ENCODE results near the gene JUNB.

JUNB gene

GRCh38 chr19:12791345-12792050 is at the start of gene JUNB:
Gene JUNB (plus strand): TSS chr19:12791486. CDS start chr19:12791772, 286 bp downstream.
- DNase-seq, result peak; percentile 97

DNA sequence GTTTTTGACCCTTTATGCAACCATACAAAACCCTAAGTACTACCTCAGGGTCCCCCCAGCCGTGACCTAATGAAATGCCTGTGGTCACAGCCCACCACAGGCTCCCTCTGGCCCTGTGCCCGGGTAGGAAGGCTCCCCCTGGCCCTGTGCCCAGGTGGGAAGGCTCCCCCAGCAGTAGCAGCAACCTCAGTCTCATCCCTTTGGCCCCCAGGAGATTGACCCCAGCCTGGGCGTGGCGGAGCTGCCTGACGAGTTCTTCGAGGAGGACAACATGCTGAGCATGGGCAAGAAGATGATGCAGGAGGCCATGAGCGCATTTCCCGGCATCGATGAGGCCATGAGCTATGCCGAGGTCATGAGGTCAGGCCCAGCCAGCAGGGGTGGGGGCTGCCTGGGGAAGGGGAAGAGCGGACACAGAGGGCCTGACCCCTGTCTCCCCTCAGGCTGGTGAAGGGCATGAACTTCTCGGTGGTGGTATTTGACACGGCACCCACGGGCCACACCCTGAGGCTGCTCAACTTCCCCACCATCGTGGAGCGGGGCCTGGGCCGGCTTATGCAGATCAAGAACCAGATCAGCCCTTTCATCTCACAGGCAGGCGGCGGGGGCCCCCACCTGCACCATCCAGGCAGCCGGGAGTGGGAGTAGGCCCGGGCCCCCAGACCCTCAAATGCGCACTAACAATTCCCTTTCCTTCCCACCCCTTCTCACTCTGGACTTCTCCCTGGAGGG is 46.0 kb upstream of the JUNB start:
- DNase-seq, result no peak

DNA sequence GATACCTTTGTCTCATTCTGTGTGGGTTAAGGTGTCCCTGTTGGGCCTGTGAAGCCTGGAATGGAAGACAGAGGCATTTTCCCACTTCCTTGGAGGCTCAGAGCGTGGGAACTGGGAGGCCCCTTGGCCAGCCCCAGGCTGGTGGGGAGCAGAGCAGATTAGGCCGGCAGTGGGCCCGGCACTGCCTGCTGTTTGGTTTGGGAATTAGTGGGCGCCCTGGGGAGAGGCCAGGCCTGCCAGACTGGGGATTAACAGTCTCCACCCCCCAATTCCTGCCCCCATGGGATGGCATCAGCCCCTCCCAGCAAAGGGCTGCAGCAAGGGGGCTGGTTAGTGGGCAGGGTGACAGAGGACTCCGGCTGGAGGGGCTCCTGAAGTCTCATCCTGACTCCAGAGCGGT is 42.8 kb upstream of the JUNB start:
- no peak for DNase-seq

- DNase-seq, result no peak
Measured at GRCh38 chr19:12749938-12750521, 41.3 kb upstream of the JUNB start.

DNA sequence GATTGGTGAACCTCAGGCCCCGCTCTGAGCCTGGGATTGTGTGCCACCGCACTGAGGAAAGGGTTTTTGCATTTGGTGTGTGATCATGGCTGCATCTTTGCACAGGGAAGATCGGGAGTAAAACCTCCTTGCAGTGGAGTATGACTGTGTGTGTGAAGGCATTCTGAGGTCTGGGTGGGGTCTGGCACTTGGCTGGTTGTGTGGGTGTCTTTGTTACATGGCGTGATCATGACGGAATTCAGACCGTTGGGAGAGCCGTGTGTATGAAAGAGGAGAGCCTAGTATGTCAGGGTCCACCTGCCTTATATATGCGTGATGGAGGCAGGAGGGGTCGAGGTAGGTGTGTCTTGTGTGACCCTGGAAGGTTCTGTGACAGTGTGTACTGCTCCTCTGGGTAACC is 40.4 kb upstream of the JUNB start:
- DNase-seq, result no peak

- DNase-seq, result no peak
Measured at GRCh38 chr19:12751635-12752034, 39.7 kb upstream of the JUNB start, which contains the start of gene BEST2. Gene BEST2 (plus strand): TSS chr19:12751791. CDS start chr19:12752593, 802 bp downstream.

GRCh38 chr19:12752056-12752781 is 39.1 kb upstream of the JUNB start:
- DNase-seq, result no peak

- DNase-seq, result no peak
Measured at GRCh38 chr19:12754465-12755196, 36.7 kb upstream of the JUNB start.

DNA sequence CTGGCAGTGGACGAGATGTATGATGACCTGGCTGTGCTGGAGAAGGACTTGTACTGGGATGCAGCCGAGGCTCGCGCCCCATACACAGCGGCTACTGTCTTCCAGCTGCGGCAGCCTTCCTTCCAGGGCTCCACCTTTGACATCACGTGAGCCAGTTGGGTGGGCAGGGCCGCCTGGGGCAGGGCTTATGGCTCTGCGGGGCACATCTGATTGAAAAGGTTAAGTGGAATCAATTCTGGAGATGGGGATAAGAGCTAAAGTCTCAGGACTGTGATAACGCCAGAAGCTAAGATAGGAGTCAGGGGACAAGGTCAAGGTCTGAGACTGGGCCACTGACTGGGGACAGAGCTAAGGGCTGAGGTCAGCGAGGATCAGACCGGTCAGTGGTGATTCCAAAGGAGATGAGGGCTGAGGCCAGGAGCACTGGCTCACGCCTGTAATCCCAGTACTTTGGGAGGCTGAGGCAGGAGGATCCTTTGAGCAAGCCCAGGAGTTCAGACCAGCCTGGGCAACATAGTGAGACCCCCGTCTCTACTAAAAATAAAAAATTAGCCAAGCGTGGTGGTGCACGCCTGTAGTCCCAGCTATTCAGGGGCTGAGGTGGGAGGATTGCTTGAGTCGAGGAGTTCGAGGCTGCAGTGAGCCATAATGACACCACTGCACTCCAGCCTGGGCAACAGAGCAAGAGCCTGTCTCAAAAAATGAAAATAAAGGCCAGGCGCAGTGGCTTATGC is 35.0 kb upstream of the JUNB start:
- no peak for DNase-seq

DNA sequence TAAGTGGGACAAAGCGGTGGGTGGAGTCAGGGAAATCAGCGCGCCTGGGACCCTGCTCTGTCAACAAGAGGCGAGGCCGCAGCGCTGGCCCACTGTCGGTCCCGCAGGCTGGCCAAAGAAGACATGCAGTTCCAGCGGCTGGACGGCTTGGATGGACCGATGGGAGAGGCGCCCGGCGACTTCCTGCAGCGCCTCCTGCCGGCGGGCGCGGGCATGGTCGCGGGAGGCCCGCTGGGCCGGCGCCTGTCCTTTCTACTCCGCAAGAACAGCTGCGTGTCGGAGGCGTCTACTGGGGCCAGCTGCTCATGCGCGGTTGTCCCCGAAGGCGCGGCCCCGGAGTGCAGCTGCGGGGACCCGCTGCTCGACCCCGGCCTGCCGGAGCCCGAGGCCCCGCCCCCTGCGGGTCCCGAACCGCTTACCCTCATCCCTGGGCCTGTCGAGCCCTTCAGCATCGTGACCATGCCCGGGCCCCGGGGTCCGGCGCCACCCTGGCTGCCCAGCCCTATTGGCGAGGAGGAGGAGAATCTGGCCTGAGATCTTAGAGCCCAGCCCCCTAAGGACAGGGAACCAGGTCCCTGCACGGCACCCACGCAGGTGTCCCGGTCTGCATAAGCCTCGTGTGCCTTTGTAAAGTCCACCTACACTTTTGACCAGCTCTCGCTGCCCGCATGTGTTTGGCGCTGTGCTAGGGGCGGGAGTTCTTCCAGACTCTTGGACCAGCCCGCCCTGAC is 33.6 kb upstream of the JUNB start:
- DNase-seq, result peak; percentile 80

GRCh38 chr19:12759686-12760085 is 31.6 kb upstream of the JUNB start:
- no peak for DNase-seq

DNA sequence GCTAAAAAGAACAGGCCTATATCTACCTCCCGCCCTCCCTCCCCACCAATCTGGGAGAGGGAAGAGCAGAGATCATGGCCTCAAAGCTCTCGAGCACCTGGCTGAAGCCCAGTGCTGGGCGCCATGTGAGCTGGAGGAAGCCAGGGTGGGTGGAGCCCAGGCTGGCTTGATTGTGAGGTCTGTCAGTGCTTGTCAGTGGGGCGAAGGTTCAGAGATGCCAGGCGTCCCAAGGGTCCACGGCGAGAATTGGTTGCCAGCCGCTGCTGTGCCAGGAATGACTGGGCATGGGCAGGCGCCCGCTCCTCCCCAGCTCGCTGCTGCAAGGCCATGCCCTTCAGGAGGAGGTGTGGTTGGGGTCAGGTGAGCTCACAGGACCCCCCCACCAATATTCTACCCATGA is 28.2 kb upstream of the JUNB start:
- no peak for DNase-seq

DNA sequence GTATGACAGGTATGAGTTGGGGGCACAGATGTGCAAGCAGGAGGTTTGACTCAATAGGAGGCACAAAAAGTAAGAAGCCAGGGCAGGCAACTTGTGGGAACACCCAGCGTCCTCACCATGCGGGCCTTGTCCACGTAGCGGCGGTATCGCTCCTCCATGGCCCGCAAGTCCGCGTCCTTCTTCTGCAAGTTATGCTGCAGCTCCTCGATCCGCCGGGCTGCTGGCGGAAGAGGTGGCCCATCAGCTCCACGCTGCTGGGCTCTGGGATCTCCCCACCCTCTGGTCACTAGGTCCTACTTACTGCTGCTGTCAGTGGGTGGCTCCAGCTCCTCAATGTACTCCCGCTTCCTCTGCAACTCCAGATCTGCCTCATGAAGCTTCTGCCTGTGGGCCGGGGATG is 26.6 kb upstream of the JUNB start:
- DNase-seq, result no peak

- peak; percentile 84 for DNase-seq
Measured at GRCh38 chr19:12766051-12766521, 25.2 kb upstream of the JUNB start.

- DNase-seq, result no peak
Measured at GRCh38 chr19:12767150-12767549, 24.1 kb upstream of the JUNB start.

DNA sequence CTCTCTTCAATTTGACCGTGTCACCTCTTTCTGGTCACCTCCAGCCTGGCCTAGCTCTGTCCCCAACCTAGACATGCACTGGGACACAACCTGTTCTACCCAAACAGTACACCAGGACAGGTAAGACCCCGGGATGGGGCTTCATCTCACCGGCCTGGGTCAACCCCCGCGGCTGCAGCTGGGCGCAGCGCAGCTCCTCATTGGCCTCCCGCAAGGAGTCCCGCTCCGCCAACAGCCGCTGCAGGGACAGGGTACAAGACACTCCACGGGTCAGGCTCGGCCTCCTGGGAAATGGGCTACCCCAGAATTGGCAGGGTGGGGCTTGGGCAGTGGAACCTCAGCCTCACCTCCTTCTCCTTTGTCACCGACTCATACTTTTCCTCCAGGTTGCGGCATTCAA is 23.6 kb upstream of the JUNB start:
- no peak for DNase-seq

GRCh38 chr19:12769689-12770088 is 21.6 kb upstream of the JUNB start:
- peak; percentile 70 for DNase-seq

DNA sequence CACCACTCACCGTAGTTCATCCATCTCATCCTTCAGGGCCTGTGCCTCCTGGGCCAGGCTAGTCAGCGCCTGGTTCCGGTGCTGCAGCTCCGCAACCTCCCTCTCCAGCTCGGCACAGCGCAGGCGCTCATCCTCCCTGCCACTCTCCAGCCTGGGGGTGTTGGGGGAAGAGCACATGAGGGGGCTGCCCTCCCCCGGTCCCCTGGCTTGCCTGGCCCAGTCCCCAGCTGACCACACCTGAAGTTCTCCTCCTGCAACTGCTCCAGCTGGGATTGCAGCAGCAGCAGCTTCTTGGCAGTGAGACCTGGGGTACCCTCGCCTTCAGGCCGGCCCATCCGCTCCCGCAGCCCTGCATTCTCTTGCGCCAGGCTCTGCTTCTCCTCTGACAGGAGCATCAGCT is 20.4 kb upstream of the JUNB start:
- DNase-seq, result no peak

DNA sequence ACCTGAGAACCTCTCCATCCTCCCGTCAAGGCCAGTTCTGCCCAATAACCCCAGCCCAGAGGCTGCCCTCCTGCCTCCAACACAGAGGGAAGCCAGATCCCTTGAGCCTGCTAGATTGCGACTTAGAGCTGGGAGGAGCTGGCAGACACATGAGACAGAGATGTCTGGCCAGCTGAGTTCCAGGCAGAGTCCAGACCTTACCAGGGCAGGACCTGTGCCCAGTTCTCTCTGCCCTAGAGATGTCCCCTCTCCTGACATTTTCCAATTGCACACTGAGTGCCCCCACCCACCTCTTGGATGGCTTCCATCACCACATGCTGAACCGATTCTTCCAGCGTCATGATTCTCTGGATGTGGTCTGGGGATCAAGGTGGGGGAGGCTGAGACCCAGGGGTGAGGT is 19.0 kb upstream of the JUNB start:
- no peak for DNase-seq

DNA sequence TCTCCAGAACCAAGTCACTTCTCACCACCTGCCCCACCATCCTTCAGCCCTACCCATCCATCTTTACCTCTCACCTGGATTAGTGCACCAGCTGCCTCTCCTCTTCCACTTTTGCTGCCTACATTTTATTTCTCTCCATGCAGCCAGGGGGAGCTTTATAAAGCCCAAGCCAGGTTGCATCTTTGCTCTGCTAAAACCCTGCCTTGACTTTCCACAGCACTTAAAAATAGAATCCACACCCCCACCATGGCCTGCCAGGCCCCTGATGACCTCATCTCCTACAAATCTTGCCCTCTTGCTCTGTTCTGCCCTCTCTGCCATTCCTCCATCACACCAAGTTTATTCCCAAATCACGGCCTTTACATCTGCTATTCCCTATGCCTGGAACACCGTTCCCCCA is 17.7 kb upstream of the JUNB start:
- DNase-seq, result no peak

Measured in activated CD4-positive, alpha-beta T cell treated with anti-CD3 and anti-CD28 coated beads for 48 hours (primary cell).